Heart left ventricle (tissue), 13 donors: ENCODE data around the gene ARHGEF37.

Experiments used
- CTCF ChIP-seq, 12 donors: fragments of 200-600 bp; sonication (generic) in 4 of 12; IDR thresholded peaks; one replicate each; pipeline versions ENCODE4 v1.5.0 to v1.8.0; 2018 to 2022; ENCODE audit warnings: antibody characterized with exemption in 12 of 12, mild to moderate bottlenecking in 5 of 12
- POLR2A ChIP-seq, 2 donors: fragments of 450-650 bp; IDR thresholded peaks; one replicate each; pipeline ENCODE4 v1.6.1; 2017; ENCODE audit warnings: antibody characterized with exemption in 2 of 2, mild to moderate bottlenecking in 2 of 2, moderate library complexity in 2 of 2
- donor health status: ischemic (EF 13 %, LVEDD 7.1; RV severe dilation, severe dysfunction).
- donor health status: DM: no; HTN: yes; CAD: no.
- donor health status: DM: no; HTN: no; CAD: no.
- donor health status: ischemic (EF 25% LVEDD 6.9; RV normal size, moderate dysfunction).
- donor health status: ischemic (EF 25% LVEDD 5.7; RV mildly dilated, moderate dysfunction).
- donor health status: ischemic (EF 35%, LVEDD 5.7; RV mildly dilated, moderate dysfunction).
- donor health status: nonischemic (EF 11% LVEDD 7.7; RV severe dilation, severe dysfunction).
- donor health status: DM: yes; HTN: yes; CAD: no.
- donor health status: PGD.
- donor health status: ischemic (EF 29% LVEDD 5.4; RV normal size, mild dysfunction).
- donor health status: nonischemic (EF 23%, LVEDD 6.1; RV moderate dilation, normal function).

- TF ChIP-seq CTCF (IDR thresholded peaks at IDR 0.05) (no peak), POLR2A (IDR thresholded peaks at IDR 0.05) (no peak)
Observed at GRCh38 chr5:149631506-149631905, 50.2 kb downstream of the ARHGEF37 start.
